Hypothalamus (tissue), 51 donors: ENCODE data around the gene SFXN4.
"Not testable (repeated sequence)": the region's sequence is repeated elsewhere in the genome, so short reads cannot be mapped to it uniquely, and the experiment has no call there.

Experiments
- DNase-seq, 51 donors: peaks; one replicate each; lab custom pipeline; 2025; lab: John Stamatoyannopoulos, UW

The SFXN4 gene

DNA sequence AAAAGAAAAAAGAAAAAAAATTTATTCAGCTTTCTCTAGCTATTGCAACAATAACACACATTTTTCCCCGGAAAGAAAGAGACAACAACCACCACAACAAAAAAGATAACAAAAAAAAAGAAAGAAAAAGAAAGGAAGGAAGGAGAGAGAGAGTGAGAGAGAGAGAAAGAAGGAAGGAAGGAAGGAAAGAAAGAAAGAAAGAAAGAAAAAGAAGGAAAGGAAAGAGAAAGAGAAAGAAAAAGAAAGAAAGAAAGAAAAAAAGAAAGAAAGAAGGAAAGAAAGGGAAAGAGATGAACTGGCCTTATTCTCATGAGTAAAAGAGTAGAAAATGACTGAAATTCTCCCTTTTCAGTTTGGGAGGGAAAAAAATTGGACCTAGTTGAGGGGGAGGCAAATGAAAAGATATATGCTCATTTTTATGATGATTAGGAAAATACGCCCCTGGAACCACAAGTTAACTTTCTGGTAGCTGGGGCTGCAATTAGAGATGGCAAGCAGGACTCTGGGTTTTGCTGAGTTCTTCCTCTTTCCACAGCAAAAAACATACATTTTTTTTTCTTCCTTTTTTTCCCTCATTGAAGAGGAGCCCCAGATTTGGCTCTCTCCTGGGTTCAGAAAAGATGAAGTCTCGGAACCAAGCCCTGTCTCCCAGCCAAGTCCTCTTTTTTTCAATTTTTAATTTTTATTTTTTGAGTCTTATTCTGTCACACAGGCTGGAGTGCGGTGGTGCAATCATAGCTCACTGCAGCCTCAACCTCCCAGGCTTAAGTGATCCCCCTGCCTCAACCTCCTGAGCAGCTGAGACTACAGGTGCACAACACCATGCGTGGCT, 25.7 kb upstream of the SFXN4 start:
- no peak for DNase-seq

DNA sequence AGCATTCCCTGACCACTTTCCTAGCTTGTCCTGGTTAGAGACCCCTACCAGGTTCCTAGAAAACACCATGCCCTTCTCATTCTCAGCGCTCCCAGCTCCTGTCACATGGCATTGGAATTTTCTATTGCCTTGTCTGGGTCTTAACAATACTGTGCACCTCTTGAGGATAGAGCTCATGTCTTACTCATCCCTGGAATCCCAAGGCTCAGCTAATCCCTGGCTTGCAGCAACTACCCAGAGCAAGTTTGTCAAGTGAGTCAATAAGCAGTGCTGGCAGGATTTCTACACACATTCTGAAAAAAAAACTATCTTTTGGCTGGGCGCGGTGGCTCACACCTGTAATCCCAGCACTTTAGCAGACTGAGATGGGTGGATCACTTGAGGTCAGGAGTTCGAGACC, 24.8 kb upstream of the SFXN4 start:
- DNase-seq, result no peak

DNA sequence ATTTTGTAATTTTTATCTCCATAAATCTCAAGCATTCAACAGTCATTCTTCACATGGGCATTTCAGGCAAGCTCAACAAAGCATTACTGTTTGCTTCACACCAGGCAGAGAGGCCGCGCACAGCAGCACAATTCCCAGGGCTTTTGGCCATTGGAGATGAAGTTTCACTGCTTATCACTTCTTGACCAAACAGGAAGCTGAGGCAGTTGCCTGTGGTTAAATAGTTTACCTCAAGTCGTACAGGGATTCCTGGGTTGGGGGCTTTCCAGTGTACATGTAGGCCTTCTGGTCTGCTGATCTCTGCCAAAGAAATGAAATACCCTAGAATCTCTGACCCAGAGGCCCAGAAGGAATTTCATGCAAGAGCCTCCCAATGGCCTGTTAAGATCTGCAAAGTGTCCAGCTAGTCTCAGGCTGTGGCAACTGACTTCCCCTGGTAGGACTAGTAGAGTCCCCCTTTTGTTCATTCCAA, 24.3 kb upstream of the SFXN4 start:
- peak in 21 of 51 donors; percentile 1 to 61 (median 23) for DNase-seq

DNA sequence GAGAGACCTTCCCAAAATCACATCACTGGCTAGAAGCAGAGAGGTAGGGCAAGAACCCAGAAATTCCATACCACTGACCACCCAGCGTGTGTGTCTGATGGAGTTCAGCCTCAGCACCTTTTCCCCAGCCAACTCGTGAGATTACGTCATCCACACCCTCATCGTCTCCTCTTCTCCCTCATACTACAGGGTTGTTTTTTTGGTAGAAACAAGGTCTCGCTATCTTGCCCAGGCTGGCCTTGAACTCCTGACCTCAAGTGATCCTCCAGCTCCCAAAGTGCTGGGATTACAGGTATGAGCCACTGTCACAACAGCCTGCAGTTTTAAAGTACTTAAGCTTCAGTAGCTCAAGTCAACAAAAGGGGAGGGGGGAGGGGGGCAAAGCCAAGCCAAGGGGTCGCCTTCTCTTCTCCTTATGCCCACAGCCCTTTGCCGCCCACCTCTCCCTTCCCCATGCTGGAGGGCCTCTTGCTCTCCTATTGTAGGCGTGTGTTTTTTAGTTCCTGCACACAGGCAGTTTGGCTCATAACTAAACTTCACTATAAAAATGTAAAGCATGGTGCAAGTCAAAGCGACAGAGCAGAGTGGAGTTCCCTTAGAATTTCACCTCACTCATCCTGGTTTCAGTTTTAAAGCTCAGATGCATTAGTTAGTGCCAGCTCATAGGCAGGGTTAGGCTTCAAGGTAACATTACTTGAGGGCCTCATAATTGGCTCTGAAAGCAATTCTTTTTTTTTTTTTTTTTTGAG, 18.3 kb upstream of the SFXN4 start:
- DNase-seq, result no peak

DNA sequence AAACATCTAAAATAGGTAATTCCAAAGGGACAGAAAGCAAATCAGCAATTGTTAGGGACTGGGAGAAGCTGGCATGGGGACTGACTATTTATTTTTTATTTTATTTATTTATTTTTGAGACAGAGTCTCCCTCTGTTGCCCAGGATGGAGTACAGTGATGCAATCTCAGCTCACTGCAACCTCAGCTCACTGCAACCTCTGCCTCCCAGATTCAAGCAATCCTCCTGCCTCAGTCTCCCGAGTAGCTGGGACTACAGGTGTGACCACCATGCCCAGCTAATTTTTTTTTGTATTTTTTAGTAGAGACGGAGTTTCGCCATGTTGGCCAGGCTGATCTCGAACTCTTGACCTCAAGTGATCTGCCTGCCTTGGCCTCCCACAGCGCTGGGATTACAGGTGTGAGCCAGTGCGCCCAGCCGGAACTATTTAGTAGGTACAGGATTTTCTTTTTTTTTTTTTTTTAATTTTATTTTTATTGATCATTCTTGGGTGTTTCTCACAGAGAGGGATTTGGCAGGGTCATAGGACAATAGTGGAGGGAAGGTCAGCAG, 15.4 kb upstream of the SFXN4 start:
- not testable (repeated sequence) for DNase-seq

DNA sequence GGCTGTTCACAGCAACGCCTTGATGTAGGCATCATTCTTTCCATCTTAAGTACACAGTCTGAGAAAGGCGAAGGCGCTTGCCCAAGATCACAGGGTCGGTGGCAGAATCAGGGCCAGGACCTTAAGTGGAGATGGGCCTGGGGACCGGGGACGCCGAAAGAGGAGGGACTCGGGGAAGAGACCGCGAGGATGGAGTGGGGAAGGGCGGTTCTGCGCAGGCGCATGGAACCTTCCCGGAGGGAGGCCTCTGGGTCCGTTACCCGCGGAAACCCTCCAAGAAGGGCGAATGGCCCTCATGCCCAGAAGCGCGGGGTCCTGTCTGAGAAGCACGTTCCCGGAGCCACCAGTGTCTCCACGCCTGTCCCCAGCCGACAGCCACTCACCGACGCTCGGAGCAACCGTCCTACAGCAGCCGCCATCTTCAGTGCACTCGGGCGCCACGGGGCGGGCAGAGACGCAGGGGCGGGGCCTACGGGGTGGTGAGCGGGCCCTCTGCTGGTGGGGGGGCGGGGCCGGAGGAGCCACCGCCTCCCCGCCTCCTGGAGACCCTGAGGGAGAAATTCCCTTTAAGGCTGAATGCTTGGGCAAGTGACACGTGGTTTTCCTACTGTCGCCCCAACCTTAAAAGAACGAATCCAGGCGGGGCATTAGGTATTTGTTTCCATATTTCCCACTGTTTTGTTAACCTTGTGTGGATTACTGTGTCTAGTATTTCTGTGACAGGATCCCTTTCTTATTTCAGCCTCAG, 13.0 kb upstream of the SFXN4 start, which contains the start of gene PRDX3:
Gene PRDX3 (minus strand): TSS at position 441 of the 748 bp plus-strand sequence. CDS start 22 bp downstream, at position 419.
- DNase-seq, result peak; percentile 49 to 98 (median 91)

DNA sequence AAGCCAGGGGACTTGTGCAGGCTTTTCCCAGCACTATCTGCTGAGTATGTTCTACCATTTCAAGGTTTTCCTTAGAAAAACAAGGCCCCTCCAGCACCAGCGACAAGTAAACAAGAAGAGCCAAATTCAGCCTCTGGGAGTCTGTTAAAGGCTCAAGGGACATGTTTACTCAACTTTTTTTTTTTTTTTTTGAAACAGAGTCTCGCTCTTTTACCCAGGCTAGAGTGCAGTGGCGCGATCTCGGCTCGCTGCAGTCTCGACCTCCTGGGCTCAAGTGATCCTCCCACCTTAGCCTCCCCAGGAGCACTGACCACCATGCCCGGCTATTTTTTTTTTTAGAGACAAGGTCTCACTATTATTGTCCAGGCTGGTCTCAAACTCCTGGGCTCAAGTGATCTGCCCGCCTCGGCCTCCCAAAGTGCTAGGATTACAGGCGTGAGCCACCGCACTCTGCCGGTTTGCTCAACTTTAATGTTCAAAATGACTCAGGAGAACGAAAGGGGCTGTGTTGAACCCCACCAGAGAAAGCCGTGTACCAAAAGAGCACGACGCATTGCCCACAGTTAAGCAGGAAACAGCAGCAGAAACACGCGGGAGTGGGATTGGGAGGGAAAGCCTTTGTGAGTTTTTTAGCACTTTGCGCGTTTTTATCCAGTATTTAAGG, 12.3 kb upstream of the SFXN4 start:
- DNase-seq, result peak in 1 of 51 donors; percentile 47

DNA sequence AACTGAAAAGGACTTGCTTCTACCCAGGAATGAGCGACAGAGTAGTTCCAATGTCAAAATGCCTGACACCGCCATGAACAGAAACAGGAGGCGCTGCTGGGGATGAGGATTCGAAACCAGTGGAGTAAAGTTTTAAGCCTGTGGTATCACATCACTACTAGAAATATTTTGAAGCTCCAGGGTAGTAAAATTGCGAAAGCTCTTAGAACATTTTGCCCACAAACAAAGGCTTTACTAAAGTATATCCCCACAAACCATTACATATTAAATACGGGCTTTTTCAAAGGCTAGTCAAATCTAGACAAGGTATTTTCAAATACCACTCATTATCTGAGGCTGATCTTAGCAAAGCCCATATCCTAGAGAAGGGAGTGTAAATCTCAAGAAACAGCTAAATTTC, 10.7 kb upstream of the SFXN4 start:
- no peak for DNase-seq

DNA sequence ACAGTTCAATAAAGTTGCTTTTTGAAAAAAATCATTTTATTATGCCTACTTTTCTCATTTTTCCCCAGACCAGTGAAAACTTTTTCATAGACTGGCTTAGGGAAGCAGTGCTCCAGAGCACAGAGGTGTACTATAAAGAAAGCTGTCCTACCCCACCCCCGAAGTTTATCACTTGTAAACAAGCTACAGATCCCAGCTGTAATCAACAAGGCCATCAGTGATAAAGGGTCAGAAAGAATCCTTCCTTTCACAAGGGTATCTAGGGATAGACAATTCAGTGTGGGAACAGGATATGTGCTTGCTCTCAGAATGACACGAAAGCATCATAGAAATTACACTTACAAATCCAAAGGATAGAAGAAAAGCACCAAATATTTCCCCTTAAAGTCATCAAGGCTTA, 8.6 kb upstream of the SFXN4 start:
- DNase-seq, result no peak

DNA sequence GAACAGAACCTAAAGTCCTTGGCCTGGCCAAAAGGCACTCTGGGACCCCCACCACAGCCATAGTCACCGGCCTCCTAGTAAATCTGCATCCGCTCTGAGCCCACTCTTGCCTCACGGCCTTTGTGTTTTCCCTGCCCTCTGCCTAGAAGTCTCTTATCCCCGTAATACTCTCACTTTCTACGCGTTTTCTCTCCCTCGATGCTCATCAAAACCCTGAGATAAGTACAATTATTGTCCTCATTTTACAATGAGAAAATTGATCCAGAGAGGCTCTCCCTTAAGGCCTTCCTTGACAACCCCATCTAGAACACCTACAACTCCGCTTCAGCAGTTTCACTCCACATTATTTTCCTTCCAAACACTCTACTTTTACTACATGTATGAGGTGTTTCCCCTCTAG, 1.5 kb upstream of the SFXN4 start:
- DNase-seq, result no peak

DNA sequence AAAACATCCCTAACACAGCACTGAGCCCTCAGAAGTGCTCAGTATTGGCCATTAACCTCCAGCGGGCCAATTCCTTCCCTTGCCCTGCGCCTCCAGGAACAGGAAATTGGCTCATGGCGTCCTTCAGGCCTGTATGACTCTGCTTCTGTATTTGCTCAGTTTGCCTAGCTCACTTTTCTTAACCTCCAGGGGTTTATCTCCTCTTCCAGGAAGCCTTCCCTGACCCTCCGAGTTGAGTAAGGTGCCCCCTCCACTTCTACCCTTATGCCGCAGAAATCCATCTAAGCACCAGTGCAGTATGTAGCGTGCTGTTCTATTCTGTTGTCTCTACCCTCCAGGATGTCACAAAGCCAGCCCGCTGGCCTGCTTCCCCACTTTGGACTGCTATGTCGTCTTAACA, 1.1 kb upstream of the SFXN4 start:
- no peak for DNase-seq

DNA sequence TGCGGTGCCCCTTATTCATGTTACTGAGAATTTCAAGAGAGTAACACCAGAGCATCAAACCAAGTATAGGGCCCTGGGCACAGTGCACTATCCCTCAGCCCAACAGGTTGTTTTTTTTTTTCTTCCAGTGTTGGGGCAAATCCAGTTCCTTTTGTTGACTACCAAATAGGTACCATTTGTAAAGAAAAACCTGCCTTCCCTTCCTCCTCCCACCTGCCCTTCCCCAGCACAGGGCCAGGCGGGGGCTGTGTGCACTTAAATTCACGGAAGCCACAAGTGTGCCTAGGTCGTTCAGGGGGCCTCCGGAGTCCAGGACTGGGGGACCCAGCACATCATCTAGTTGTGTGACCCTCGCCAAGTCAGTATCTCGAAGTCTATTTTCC, 595 bp upstream of the SFXN4 start:
- DNase-seq, result peak in 1 of 51 donors; percentile 31

DNA sequence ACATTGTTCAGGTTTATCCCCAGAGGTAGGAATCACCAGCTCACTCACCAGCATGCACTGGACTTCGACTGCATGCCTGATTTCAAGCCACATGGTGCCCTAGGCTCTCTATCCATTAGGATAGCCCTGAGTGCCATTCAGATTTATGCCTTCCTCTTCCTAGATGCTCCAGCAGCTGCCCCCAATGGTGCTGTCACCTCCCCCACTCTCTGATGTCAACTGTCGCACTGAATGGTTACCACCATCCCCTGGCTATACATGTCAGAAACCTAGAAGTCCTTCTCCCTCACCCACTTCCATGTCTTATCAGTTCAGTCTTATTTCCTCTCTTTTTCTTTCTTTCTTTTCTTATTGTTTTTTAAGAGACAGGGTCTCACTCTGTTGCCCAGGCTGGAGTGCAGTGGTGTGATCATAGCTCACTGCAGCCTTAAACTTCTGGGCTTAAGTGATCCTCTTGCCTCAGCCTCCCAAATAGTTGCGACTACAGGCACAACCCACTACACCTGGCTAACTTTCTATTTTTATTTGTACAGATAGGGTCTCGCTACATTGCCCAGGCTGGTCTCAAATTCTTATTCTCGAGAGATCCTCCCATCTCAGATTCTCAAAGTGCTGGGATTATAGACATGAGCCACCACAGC, 2.9 kb downstream of the SFXN4 start:
- no peak for DNase-seq

DNA sequence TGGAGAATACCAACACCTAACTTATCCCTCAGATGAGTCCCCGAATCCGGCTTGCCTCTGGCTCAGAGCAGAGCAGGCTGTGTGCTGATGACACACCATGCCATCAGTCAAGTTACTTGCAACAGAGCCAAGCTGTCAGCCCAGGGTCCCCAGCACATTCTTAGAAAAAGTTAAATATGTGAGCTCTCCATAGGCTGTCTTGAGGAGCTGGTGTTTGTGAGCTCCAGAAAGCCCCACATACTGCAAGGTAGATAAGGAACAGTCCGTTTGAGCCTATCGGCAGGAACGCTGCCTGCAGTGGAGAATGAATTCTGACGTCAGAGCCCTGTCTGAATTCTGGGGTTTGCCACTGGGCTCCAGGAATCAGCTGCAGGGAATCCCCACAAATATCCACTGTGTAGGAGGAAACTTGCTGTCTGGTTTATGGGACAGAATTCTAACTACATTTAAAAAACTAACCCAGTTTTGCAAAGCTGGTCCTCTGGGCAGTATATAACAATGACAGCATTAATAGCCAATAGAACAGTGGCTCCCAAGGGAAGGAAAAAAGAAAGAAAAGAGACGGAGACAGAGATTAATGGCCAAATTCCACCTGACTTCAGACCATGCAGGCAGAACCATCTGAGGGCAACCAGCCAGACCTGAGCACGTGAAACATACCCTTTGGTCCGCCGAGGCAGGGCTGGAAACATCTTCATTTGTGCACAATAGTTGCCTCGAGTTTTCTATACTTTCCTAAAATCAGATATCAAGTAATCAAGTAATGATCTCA, 3.6 kb downstream of the SFXN4 start:
- DNase-seq, result peak in 3 of 51 donors; percentile 10 to 25 (median 10)

DNA sequence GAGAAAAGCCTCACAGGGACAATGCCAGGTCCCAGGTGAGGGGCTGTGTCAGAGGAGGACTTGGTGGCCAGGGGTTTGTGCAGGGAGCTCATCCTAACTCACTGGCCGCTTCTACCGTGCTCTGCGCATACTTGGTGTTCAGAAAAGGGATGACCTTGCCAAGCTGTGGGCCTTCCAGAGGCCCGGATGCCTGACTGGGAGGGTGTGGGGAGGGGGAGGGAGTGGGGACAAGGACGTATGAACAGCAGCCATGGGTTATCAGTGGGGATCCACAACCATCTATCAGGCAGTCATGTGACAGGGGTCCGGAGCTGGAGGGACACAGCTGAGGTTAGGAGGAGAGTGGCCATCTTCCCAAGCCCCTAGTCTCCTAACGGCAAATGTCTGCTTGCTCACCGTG, 6.2 kb downstream of the SFXN4 start:
- DNase-seq, result no peak

DNA sequence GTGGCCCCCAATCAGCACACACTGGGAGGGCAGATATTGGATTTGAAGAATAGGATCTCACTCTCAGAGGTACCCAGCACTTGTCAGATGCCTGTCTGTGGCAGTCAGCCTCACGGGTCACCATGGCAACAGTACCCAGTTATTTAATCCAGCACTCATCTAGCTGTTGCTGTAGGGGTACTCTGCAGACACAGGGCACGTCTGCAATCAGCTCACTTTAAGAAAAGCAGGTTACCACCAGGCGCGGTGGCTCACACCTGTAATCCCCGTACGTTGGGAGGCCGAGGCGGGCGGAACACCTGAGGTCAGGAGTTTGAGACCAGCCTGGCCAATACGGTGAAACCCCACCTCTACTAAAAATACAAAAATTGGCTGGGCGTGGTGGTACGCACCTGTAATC, 11.9 kb downstream of the SFXN4 start:
- peak in 6 of 51 donors; percentile 5 to 34 (median 26) for DNase-seq

DNA sequence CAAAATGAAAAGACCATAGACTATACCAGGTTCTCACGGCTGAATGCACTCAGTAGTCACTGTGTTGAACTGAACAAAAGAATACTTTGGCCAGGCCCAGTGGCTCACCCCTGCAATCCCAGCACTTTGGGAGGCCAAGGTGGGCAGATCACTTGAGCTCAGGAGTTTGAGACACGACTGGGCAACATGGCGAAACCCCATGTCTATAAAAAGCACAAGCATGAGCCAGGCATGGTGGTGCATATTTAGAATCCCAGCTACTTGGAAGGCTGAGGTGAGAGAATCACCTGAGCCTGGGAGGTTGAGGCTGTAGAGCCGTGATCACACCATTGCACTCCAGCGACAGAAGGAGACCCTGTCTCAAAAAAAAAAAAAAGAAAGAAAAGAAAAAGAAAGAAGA, 12.5 kb downstream of the SFXN4 start:
- no peak for DNase-seq

DNA sequence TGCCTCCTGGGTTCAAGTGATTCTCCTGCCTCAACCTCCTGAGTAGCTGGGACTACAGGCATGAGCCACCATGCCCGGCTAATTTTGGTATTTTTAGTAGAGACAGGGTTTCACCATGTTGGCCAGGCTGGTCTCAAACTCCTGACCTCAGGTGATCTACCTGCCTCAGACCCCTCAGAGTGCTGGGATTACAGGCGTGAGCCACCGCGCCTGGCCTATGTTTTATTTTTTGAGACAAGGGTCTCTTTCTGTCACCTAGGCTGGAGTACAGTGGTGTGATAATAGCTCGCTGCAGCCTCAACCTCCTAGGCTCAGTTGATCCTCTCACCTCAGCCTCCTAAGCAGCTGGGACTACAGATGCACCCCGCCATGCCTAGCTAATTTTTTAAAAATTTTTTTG, 13.9 kb downstream of the SFXN4 start:
- not testable (repeated sequence) for DNase-seq

DNA sequence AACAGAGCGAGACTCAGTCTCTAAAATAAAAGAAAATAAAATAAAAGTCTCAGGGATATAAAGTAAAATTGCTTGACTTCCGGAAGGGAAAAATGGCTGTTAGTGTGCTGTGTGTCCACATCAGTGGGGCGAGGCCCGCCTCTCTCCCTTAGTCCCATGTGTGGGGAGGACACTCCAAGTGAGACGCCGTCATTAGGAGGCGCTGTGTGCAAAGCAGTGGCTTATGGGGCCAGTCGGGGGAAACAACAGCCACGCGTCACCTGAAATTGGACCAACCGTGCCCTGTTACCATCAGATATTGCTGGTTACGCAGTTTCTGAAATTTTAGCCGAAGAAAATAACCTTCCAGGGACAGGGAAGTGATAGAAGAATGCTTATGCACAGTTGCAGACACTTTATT, 15.8 kb downstream of the SFXN4 start:
- DNase-seq, result no peak
